NOMO-1 (cell line): Measurements from ENCODE around the gene ART4.

ENCODE experiments used
- DNase-seq, 2 experiments: peaks; one replicate each; lab custom pipeline; 2025; ENCODE audit not compliant: unreplicated experiment in 2 of 2; lab: John Stamatoyannopoulos, UW

The ART4 gene

DNA sequence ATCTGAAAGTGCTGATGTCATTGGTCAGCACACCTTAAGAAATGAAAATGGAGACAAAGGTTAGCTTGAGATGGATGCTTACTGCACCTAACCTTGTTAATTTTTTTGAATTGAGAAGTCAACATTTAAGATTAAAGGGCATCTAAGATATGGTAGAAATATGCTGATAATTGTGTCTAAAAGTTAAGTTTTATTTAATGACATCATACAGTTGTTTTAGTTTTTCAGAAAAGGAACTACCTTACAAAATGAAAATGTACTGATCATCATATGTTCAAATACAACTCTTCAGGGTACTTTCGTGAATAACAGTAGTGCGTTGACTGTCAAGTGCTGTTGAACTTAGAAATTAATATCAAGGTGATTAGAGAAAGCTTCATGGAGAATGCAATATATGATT, 31.8 kb downstream of the ART4 start:
- no peak for DNase-seq

DNA sequence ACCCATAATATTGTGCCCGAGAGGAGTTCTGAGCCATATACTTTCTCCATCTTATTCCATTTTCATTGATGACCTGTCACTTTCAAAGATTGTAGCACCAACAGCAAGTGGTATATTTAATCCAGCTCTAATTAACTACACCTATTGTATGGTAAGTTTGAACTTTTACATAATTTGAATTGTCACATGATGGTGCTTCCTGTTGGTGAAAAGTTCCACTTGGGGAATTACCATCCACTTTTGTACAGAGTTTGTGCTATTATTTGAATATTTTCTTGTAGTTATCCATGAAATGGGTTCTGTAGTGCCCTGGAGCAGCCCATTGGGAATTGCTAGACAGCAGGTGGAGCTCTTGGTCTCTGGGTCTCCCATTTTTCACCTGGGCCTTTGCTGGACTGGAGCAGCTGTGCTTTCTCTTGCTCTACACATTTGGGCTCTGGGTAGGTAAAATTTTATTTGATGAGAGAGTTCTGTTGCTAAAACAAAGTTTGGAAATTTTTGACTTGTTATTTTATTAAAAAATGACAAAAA, 32.3 kb downstream of the ART4 start:
- DNase-seq: no peak

DNA sequence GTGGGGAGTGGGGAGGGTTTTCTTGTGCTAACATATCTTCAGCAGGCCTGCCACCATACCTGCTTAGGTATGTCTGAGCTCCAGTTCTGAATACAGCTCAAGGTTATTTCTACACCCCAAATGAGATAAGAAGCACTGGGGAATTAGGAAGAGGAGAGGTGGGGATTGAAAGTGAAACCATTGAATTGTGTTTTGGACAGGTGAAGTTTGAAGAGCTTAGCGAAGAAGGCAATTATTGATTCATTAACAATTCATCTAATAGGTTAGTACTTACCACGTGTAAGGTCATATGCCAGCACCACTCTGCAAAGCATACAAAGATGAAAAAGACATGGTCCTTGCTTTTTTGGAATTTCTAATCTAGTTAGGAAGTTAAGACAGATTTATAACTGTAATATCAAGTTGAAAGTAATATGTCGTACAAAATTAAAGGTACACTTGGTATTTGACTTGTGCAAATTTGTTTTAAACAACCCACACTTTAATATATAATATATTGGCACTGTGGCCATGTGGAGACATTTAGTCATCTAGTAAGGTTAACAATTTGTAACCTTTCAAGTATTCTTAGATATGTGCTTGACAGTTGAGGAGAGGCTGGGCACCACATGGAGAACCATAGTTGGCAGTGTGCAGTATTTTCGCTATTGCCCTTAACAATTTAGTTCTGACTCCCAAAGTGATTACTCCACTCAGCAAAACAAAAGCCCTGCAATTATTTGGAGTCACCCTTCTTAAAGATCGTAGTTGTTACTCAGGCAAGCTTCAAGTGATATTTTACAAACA, 33.0 kb downstream of the ART4 start:
- no peak for DNase-seq

DNA sequence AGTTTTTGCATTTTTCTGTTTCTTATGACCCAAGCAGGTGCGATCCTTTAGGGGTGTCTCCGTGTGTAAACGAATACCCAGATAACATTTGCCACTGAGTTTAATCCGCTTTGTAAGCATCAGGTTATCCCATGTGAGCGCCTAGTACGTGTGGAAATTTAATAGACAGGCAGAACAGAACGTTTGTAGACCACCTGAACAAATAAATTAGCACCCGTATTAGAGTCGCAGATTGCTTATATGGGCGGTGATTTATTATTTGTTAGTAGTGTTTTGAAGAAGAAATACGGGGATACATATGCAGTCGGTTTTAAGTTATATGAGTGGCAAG, 39.5 kb downstream of the ART4 start:
- no peak for DNase-seq

DNA sequence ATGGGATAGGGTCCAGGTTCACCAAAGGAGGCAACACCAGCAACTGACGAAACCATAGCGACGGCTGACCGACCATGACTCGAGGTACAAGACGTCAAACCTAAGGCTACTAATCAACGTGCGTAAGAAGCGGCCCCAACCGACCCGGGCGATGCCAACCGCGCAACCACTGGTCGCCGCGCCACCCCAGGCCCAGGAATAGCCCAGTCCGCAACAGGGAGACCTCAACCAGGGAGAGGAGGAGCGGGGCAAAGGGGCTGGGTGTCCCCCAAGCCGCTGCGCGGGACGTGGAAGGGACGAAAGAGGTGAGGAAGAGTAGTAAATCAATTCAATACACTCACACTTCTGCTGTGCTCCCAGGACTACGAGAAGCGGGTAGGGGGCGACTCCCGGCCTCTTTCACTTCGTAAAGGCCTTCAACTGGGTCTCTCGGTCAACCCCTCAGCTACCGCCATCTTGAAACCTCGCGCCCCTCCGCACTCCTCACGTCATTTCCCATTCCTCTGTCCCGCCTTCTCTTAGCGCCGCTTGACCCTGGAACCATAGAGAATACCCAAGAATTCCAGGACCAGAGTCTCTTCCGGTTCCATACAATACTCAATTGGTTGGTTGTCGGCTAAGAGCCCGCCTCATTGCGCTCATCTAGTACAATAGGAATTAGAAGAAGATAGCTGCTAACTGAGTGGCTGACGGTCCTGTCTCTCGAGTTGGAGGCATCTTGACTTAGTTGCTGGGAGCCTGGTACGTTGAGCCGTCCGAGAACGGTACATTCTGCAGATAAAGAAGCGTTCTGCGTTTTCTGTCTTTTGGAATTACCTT, 40.1 kb downstream of the ART4 start, which contains the start of the genes C12orf60 and WBP11:
C12orf60 (plus strand) TSS at position 660 of the 819 bp plus-strand sequence. CDS start 19,266 bp downstream, outside the sequence.
WBP11 (minus strand) TSS at position 468 of the 819 bp plus-strand sequence. CDS start 2,095 bp downstream, outside the sequence.
- peak; percentile 96 to 99 for DNase-seq

DNA sequence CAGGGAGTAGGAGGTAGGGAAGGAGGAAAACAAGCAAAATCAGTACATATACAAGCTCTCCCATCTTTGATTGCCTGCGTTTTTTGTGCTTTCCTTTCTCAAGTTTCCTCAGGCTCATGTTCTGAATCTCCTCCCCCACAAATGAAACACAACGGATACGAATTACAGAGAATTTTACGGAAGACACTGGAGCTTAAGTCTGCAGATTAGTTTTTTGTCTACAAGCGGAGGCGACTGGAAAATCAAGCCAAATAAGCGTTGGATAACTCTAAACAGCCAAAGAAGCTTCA, 40.7 kb downstream of the ART4 start:
- no peak for DNase-seq

DNA sequence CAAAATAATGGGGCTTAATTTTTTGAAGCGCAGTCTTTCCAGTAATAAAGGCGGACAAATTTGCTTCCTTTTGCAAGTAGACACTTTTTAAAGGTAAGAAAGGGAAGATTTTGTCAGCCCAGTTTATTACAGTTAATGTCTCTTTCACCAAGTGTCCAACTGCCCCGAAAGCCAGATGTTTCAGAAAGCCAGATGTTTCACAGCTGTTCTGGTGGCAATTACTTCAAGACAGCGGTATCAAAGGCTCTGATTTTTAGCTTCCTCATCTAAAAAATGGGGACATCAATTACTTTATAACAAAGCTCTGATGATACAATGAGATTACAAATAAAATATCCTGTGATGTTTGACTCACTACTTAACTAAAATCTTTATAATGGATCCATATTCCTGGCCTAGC, 41.1 kb downstream of the ART4 start:
- no peak for DNase-seq

DNA sequence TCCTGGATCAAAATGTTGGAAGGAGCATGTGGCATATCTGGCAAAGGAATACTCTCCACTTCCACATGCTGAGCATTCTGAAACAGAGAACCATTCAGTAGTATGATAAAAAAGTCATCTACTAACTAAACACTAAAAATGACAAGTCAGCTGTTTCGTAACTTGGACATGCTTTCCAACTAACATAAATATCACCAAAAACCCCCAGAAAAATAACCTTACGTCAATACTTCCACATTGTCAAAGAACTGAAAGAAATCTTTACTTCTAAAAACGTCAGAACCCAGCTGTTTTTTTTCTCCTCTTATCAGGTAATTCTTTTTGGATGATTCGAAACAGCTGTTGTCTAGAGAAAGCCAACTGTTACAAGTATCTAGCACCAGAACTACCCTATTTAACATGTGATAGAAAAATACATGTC, 48.3 kb downstream of the ART4 start:
- no peak for DNase-seq

DNA sequence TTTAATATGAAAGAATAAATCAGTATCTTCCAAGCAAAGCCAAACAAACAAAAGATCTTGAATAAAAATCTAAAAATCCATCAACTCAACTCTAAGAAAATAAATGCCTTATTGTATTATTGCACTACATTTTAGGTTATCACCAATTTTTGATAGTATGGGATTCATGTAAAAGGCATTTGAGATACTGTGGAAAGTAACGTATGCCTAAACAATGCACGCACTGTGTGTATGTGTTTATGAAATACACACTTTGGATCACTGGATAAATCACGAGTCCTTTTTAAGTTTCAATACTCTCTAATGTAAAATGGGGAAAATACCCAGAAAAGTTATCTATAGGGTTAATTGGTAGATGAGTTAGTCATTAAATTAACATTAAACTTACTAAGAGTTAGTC, 57.8 kb downstream of the ART4 start:
- DNase-seq: no peak

DNA sequence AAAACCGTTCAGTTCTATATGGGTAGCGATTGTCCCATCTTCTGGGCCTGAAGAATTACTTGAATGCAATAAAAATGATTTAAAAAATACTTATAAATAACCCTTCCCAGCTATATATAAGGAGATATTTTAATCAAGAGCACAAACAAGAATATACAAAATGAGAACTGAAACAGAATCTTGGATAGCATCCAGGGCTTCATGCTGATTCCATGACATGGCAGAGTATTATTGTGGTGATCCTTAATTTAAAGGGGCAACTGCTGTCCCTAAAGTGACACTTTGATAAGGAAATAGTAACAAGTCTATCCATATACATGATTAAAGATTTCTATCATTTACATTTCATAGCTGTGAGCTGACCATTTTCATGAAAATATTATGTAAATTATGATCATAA, 58.9 kb downstream of the ART4 start:
- no peak for DNase-seq

DNA sequence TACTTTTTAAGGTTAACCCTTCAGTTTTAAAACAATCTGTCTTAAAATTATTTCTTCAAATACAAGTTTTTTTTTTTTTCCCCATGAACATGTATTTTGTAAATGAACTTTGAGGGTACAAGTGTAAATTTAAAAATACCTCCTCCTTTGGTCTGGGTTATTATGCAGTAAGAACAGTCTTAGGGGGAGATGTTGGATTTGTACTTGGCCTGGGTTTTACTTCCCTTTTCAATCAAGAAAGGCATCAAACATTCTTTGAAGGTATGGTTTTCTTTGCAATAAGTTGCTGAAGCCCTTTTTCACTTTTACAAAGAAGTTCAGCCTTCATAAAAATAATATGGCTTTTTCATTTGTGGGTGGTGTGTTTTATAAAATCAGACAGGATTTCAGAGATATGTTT, 60.6 kb downstream of the ART4 start:
- no peak for DNase-seq

DNA sequence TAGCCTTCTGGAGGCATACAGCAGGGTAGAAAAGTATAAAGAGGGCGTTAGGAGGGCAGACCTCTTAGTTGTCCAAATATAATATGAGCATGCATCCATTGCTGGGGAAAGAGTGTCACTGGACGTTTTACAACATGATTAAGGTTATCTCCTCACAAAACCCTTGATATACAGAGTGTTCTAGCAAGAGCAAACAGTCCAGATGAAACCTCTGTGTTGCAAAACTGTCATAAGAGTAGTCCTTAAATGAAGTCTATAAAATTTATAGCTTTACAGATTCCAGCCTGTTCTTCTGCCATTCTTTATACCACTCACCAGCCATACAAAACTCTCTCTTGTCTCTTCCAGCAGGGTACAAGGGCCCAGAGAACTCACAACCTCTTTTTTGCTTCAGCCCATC, 61.8 kb downstream of the ART4 start:
- DNase-seq: no peak

DNA sequence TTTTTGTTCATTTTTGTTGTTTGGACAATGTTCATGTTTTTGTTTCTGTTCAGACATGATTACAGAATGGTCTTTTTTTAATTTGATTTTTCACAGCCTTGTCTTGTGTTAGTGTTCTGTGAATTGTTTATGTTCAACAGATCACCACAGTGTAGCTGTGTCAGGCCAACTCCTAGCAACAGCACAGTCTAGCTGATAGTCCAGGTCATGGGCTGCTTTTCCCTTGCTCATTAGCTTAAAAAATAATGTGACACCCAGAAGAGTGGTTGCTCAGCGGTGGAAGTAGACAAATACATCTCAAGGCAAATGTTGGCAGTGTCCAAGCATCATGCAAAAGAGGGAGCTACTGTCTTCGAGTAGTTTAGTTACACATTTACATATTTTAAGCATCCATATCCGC, 62.5 kb downstream of the ART4 start:
- DNase-seq: no peak

DNA sequence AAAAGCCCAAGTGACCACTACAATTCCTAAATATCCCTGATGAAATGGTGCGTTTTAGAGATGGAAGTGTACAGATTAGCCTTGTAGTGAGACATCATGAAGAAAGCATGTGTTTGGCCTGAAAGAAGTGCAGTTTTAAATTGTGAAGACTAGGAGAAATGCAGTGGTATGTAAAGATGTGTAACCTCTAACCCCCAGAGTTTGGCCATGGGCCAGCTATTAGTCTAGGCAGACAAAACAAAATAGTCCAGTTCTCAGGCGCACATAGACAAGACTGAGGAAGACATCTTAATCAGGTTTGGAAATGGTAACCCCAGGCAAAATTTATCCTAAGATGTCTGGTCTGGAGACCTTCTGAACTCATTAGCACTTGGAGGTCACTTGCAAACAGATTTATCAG, 63.5 kb downstream of the ART4 start:
- no peak for DNase-seq

DNA sequence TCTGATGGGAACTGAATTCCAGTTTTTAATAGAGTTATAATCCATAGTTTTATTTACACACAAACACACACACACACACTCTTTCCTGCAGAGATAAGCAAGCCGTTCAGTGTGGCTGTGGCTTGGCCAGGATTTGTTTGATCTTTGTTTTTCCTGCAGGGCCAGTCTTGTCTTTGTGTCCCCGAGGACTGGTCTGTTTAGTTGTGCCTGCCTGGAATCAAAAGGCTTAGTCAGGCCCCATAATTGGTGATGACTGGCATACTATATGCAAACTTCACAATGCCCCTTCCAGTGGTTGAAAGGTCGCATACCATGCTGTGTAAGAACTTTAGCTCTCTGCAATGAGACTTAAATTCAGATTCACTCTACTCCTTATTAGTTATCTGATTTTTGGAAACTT, 66.1 kb downstream of the ART4 start:
- DNase-seq: no peak

DNA sequence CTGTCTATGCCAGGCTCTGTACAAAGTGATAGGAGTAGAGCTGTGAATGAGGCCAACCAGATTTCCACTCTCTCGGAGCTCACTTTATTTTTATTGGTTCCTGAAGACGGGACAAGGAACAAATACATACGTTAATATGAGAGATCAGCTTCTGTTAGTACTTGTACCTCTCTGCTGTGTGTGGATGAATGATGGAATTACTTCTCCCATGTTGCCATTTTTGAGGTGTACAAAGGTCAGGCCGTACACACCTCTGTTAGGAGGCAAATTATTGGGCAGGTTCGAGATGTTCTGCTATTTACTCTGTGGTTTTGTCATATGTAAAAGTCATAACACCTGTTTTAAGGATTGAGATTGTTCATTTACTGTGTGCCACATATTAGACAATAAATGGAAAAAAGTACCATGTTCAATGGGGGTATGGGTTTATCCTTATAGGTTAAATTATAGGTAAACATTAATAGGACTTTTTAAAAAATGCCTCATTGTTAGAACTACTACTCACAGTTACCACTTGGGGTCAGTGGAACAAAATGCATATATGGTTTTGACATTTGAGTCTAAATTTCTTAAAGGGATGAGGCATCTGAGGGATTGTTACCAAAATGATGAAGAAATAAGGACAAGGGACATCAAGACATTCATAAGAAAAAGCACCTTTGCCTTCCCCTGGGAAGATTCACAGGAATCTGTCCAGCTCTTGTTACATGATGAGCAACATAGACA, 66.9 kb downstream of the ART4 start:
- DNase-seq: peak in 1 of 2 experiments; percentile 20

DNA sequence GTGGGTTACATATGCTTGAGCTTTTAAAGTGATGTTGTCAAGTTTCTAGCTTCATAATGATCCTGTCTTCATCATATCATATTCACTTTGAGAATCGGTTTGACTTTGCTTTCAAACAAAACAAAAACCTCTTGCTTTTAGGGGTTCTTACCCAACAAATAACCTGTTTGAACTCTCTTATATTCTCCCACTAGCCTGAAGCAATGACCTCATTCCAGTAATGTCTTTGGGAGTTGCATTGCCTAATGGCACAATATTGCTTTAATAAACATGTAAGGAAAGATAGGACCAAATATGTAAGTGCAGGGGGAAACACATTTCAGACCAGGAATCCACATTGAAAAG, 67.7 kb downstream of the ART4 start:
- no peak for DNase-seq
